ENCODE measurements around the gene TBC1D5. TPM values are rescaled to one million over a fixed set of nuclear protein-coding genes. Genes with fewer than 3 reads are reported as not detected.

TBC1D5 gene
- total and polyA plus RNA-seq, 2 experiments from 2014 or later: 31.0 to 69.9 TPM

DNA sequence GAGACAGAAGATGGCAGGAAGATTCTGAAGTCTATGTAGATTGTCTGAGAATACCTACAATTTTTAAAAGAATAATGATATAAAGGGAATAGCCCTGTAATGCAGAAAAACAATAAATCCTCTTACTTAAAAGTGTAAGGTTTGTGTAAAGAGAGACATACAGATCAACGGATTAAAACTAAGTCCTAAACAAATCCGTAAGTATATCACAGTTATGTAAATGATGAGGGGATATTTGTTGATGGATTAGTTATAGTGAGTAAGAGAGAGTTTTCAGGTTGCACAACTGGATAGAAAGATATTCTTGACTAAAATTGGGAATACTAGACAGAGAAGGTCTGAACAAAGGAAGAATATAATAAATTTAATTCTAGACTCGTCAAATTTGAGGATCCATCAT, 179.6 kb downstream of the TBC1D5 start:
- H3K27me3 ChIP-seq (replicated peaks; ENCODE audit: insufficient read depth): no peaks in the 10 kb centered on the region
- in situ Hi-C loops (cut with MboI): no loop called here
- H3K4me3 ChIP-seq: no peak overlapping the region
- TF ChIP-seq EZH2phosphoT487 (IDR thresholded peaks at IDR 0.05; ENCODE audit: insufficient read depth, low read depth) (no peak), EZH2 (IDR thresholded peaks at IDR 0.05; ENCODE audit: insufficient read depth, poor library complexity, severe bottlenecking) (no peak)
- H3K9me3 ChIP-seq (ENCODE audit: low read depth): no peaks in the 10 kb centered on the region
- no peaks in the 10 kb centered on the region for H3K9me2 ChIP-seq (ENCODE audit: insufficient read depth)
- no peak overlapping the region for H3K9ac ChIP-seq
- no peaks in the 10 kb centered on the region for H3F3A ChIP-seq (ENCODE audit: insufficient read depth)
- H3K27ac ChIP-seq: no peak overlapping the region
- H2AFZ ChIP-seq: no peak overlapping the region
- no peaks in the 10 kb centered on the region for H3K4me1 ChIP-seq (ENCODE audit: insufficient read depth)
- DNase-seq: no peak
- no peaks in the 10 kb centered on the region for H3K36me3 ChIP-seq (ENCODE audit: low read depth)
- no peaks in the 10 kb centered on the region for H4K20me1 ChIP-seq (ENCODE audit: insufficient read depth)
- no peaks in the 10 kb centered on the region for H3K79me2 ChIP-seq (ENCODE audit: insufficient read depth)
- WGBS, 2 experiments (ENCODE audit: low coverage in 1 of 2, low lambda C conversion rate in 2 of 2, missing lambda C conversion rate in 2 of 2): 97 to 100% methylated on average over 3 of the region's 3 CpGs
- H3K4me2 ChIP-seq (ENCODE audit: unreplicated experiment): no peak overlapping the region

DNA sequence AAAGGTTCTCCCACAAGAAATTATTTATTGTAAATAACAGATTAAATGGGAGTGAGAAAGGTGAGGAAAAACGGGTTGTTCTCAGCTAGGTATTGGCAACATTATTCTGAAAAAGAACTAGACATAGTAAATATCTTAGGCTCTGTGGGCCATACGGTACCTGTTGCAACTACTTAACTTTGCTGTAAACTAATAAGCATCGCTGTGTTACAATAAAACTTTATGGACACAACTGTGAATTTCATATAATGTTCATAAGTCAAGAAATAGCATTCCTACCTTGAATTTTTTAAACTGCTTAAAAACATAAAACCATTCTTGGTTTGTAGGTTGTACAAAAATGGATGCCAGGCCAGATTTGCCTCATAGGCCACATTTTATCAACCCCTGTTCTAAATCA, 183.9 kb downstream of the TBC1D5 start:
- H3K36me3 ChIP-seq (ENCODE audit: low read depth): no peaks in the 10 kb centered on the region
- in situ Hi-C loops (cut with MboI): no loop called here
- WGBS, 2 experiments (ENCODE audit: low coverage in 1 of 2, low lambda C conversion rate in 2 of 2, missing lambda C conversion rate in 2 of 2): 98 to 99% methylated on average over 3 of the region's 3 CpGs
- no peaks in the 10 kb centered on the region for H3K79me2 ChIP-seq (ENCODE audit: insufficient read depth)
- no peaks in the 10 kb centered on the region for H3K9me3 ChIP-seq (ENCODE audit: low read depth)
- no peak overlapping the region for H3K4me2 ChIP-seq (ENCODE audit: unreplicated experiment)
- no peaks in the 10 kb centered on the region for H4K20me1 ChIP-seq (ENCODE audit: insufficient read depth)
- no peaks in the 10 kb centered on the region for H3F3A ChIP-seq (ENCODE audit: insufficient read depth)
- no peak overlapping the region for H3K9ac ChIP-seq
- no peak overlapping the region for H3K27ac ChIP-seq
- H3K4me3 ChIP-seq: no peak overlapping the region
- no peak for TF ChIP-seq EZH2 (IDR thresholded peaks at IDR 0.05; ENCODE audit: insufficient read depth, poor library complexity, severe bottlenecking)
- no peak for TF ChIP-seq EZH2phosphoT487 (IDR thresholded peaks at IDR 0.05; ENCODE audit: insufficient read depth, low read depth)
- no peak for DNase-seq
- H3K27me3 ChIP-seq (replicated peaks; ENCODE audit: insufficient read depth): no peaks in the 10 kb centered on the region
- no peak overlapping the region for H2AFZ ChIP-seq
- H3K9me2 ChIP-seq (ENCODE audit: insufficient read depth): no peaks in the 10 kb centered on the region
- H3K4me1 ChIP-seq (ENCODE audit: insufficient read depth): no peaks in the 10 kb centered on the region

DNA sequence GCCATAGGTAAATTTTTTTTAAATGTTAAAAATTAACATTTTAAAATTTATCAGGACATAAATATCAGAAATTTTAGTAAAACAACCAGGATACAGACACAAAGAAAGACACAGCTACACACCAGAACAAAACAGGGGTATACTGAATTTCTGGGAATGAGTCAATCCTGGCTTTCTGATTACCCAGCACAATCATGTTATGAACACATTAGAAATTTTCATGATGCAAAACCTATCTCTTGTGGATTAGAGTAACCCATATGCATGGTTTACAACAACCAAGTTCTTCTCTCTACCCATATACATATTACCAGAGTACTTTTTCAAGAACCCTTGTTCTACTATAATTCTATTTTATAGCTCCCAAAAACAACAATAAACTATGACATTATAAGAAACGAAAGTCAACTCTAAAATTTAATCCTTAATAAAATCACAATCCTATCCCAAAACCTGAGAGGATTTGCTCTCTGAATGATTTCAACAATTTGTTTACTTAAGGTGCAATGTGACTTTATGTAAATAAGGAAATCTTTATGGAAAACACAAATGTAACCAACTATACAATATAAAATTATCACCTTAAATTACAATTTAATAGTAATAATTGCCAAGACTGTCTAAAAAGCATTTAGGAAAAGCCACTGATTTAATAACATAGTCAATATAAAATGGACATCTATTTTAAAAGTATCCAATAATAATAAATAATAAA, 184.5 kb downstream of the TBC1D5 start:
- H4K20me1 ChIP-seq (ENCODE audit: insufficient read depth): no peaks in the 10 kb centered on the region
- H3K4me2 ChIP-seq (ENCODE audit: unreplicated experiment): no peak overlapping the region
- no peaks in the 10 kb centered on the region for H3K27me3 ChIP-seq (replicated peaks; ENCODE audit: insufficient read depth)
- H3K4me3 ChIP-seq: no peak overlapping the region
- H2AFZ ChIP-seq: no peak overlapping the region
- no peaks in the 10 kb centered on the region for H3K4me1 ChIP-seq (ENCODE audit: insufficient read depth)
- no peaks in the 10 kb centered on the region for H3K79me2 ChIP-seq (ENCODE audit: insufficient read depth)
- H3K36me3 ChIP-seq (ENCODE audit: low read depth): no peaks in the 10 kb centered on the region
- no peak overlapping the region for H3K9ac ChIP-seq
- no peak overlapping the region for H3K27ac ChIP-seq
- H3K9me2 ChIP-seq (ENCODE audit: insufficient read depth): no peaks in the 10 kb centered on the region
- TF ChIP-seq EZH2 (IDR thresholded peaks at IDR 0.05; ENCODE audit: insufficient read depth, poor library complexity, severe bottlenecking) (no peak), EZH2phosphoT487 (IDR thresholded peaks at IDR 0.05; ENCODE audit: insufficient read depth, low read depth) (no peak)
- WGBS, 2 experiments (ENCODE audit: low coverage in 1 of 2, low lambda C conversion rate in 2 of 2, missing lambda C conversion rate in 2 of 2): 100% methylated on average over 1 of the region's 1 CpG
- H3F3A ChIP-seq (ENCODE audit: insufficient read depth): no peaks in the 10 kb centered on the region
- no peaks in the 10 kb centered on the region for H3K9me3 ChIP-seq (ENCODE audit: low read depth)
- in situ Hi-C loops (cut with MboI): no loop called here
- no peak for DNase-seq

DNA sequence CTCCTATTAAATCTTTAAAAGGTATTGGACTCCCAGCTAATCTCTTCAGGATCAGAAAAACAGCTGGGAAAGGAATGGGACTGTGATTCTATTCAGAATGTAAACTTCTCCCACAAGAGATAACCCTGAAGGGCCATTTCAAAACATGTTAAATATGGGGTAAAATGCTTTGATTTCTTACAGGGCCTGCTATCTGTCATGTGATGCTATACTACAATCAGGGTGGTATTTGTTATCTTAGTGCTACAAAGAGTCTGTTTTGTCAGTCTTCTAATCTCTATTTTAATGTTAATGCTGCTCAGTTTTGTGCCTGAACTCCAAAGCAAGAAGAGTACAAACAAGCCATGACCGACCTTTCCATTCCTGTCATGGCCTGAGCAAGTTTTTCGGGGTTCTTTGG, 186.9 kb downstream of the TBC1D5 start:
- 98 to 100% methylated on average over 2 of the region's 2 CpGs for WGBS, 2 experiments (ENCODE audit: low coverage in 1 of 2, low lambda C conversion rate in 2 of 2, missing lambda C conversion rate in 2 of 2)
- no peak for TF ChIP-seq EZH2 (IDR thresholded peaks at IDR 0.05; ENCODE audit: insufficient read depth, poor library complexity, severe bottlenecking)
- no peak for TF ChIP-seq EZH2phosphoT487 (IDR thresholded peaks at IDR 0.05; ENCODE audit: insufficient read depth, low read depth)
- no peak overlapping the region for H3K9ac ChIP-seq
- no peaks in the 10 kb centered on the region for H3K36me3 ChIP-seq (ENCODE audit: low read depth)
- no peaks in the 10 kb centered on the region for H3K27me3 ChIP-seq (replicated peaks; ENCODE audit: insufficient read depth)
- no peak for DNase-seq
- no peaks in the 10 kb centered on the region for H3F3A ChIP-seq (ENCODE audit: insufficient read depth)
- H3K27ac ChIP-seq: no peak overlapping the region
- H3K4me2 ChIP-seq (ENCODE audit: unreplicated experiment): no peak overlapping the region
- no peaks in the 10 kb centered on the region for H3K9me2 ChIP-seq (ENCODE audit: insufficient read depth)
- H3K9me3 ChIP-seq (ENCODE audit: low read depth): no peaks in the 10 kb centered on the region
- H3K79me2 ChIP-seq (ENCODE audit: insufficient read depth): no peaks in the 10 kb centered on the region
- H3K4me1 ChIP-seq (ENCODE audit: insufficient read depth): no peaks in the 10 kb centered on the region
- in situ Hi-C loops (cut with MboI): no loop called here
- no peak overlapping the region for H3K4me3 ChIP-seq
- no peaks in the 10 kb centered on the region for H4K20me1 ChIP-seq (ENCODE audit: insufficient read depth)
- H2AFZ ChIP-seq: no peak overlapping the region

Measured in GM23248 (cell line).